ENCODE results near the gene CARMIL1. TPM values are rescaled to one million over a fixed set of nuclear protein-coding genes. Genes with fewer than 3 reads are reported as not detected.
"Not testable (repeated sequence)": the region's sequence is repeated elsewhere in the genome, so short reads cannot be mapped to it uniquely, and the experiment has no call there.

CARMIL1 gene
- total RNA-seq, 1 experiment from 2014 or later: 0.43 TPM

GRCh38 chr6:25288518-25288917, 9.3 kb downstream of the CARMIL1 start:
- no peaks in the 10 kb centered on the region for H3K4me1 ChIP-seq
- H3K36me3 ChIP-seq: no peaks in the 10 kb centered on the region
- H3K4me3 ChIP-seq: no peak overlapping the region
- no peak for DNase-seq
- H3K27ac ChIP-seq: no peak overlapping the region
- H3K9me3 ChIP-seq (replicated peaks): no peaks in the 10 kb centered on the region
- no peaks in the 10 kb centered on the region for H3K27me3 ChIP-seq

- H3K27ac ChIP-seq: no peak overlapping the region
These were observed 11.3 kb downstream of the CARMIL1 start for GRCh38 chr6:25290306-25291060.

GRCh38 chr6:25292384-25292783, 13.2 kb downstream of the CARMIL1 start:
- H3K4me3 ChIP-seq: no peak overlapping the region
- no peaks in the 10 kb centered on the region for H3K36me3 ChIP-seq
- H3K4me1 ChIP-seq: no peaks in the 10 kb centered on the region
- H3K9me3 ChIP-seq (replicated peaks): no peaks in the 10 kb centered on the region
- no peak for DNase-seq
- no peaks in the 10 kb centered on the region for H3K27me3 ChIP-seq
- no peak overlapping the region for H3K27ac ChIP-seq

More at GRCh38 chr6:25290306-25291060, 11.3 kb downstream of the CARMIL1 start:
- Histone ChIP-seq H3K4me3 (no peak overlapping the region), H3K27me3 (no peaks in the 10 kb centered on the region), H3K36me3 (no peaks in the 10 kb centered on the region), H3K4me1 (no peaks in the 10 kb centered on the region), H3K9me3 (replicated peaks) (no peaks in the 10 kb centered on the region)
- no peak for DNase-seq

GRCh38 chr6:25295651-25296050, 16.5 kb downstream of the CARMIL1 start:
- Histone ChIP-seq H3K4me3 (no peak overlapping the region), H3K27me3 (no peaks in the 10 kb centered on the region), H3K27ac (no peak overlapping the region), H3K4me1 (no peaks in the 10 kb centered on the region), H3K36me3 (no peaks in the 10 kb centered on the region), H3K9me3 (replicated peaks) (no peaks in the 10 kb centered on the region)
- no peak for DNase-seq

- no peak overlapping the region for H3K27ac ChIP-seq
- no peaks in the 10 kb centered on the region for H3K9me3 ChIP-seq (replicated peaks)
- no peaks in the 10 kb centered on the region for H3K4me1 ChIP-seq
- no peaks in the 10 kb centered on the region for H3K27me3 ChIP-seq
- no peak for DNase-seq
- no peaks in the 10 kb centered on the region for H3K36me3 ChIP-seq
- no peak overlapping the region for H3K4me3 ChIP-seq
These were observed 17.2 kb downstream of the CARMIL1 start for GRCh38 chr6:25296217-25296905.

GRCh38 chr6:25297039-25297441, 17.9 kb downstream of the CARMIL1 start:
- Histone ChIP-seq H3K9me3 (replicated peaks) (no peaks in the 10 kb centered on the region), H3K27me3 (no peaks in the 10 kb centered on the region)

GRCh38 chr6:25297823-25298522, 18.8 kb downstream of the CARMIL1 start:
- H3K27ac ChIP-seq: no peak overlapping the region
- no peak for DNase-seq

More at GRCh38 chr6:25297039-25297441, 17.9 kb downstream of the CARMIL1 start:
- Histone ChIP-seq H3K4me1 (no peaks in the 10 kb centered on the region), H3K27ac (no peak overlapping the region), H3K36me3 (no peaks in the 10 kb centered on the region), H3K4me3 (no peak overlapping the region)
- no peak for DNase-seq

GRCh38 chr6:25298523-25298865, 19.3 kb downstream of the CARMIL1 start:
- not testable (repeated sequence) for H3K4me3 ChIP-seq; H3K4me1 ChIP-seq; H3K9me3 ChIP-seq (replicated peaks); H3K27ac ChIP-seq; H3K27me3 ChIP-seq; DNase-seq; H3K36me3 ChIP-seq

More at GRCh38 chr6:25297823-25298522, 18.8 kb downstream of the CARMIL1 start:
- no peaks in the 10 kb centered on the region for H3K9me3 ChIP-seq (replicated peaks)
- no peaks in the 10 kb centered on the region for H3K27me3 ChIP-seq
- H3K4me1 ChIP-seq: no peaks in the 10 kb centered on the region
- no peaks in the 10 kb centered on the region for H3K36me3 ChIP-seq
- H3K4me3 ChIP-seq: no peak overlapping the region

GRCh38 chr6:25301362-25301761, 22.2 kb downstream of the CARMIL1 start:
- Histone ChIP-seq H3K27ac (no peak overlapping the region), H3K4me3 (no peak overlapping the region), H3K9me3 (replicated peaks) (no peaks in the 10 kb centered on the region), H3K27me3 (no peaks in the 10 kb centered on the region), H3K4me1 (no peaks in the 10 kb centered on the region), H3K36me3 (no peaks in the 10 kb centered on the region)
- DNase-seq: no peak

- H3K4me3 ChIP-seq: no peak overlapping the region
- no peaks in the 10 kb centered on the region for H3K9me3 ChIP-seq (replicated peaks)
- DNase-seq: no peak
- H3K36me3 ChIP-seq: no peaks in the 10 kb centered on the region
- no peaks in the 10 kb centered on the region for H3K27me3 ChIP-seq
- no peak overlapping the region for H3K27ac ChIP-seq
- no peaks in the 10 kb centered on the region for H3K4me1 ChIP-seq
These were observed 23.0 kb downstream of the CARMIL1 start for GRCh38 chr6:25302151-25302550.

GRCh38 chr6:25302677-25303128, 23.5 kb downstream of the CARMIL1 start:
- Histone ChIP-seq H3K4me1 (no peaks in the 10 kb centered on the region), H3K36me3 (no peaks in the 10 kb centered on the region), H3K27me3 (no peaks in the 10 kb centered on the region), H3K4me3 (no peak overlapping the region), H3K27ac (no peak overlapping the region), H3K9me3 (replicated peaks) (no peaks in the 10 kb centered on the region)
- no peak for DNase-seq

- Histone ChIP-seq H3K4me3 (no peak overlapping the region), H3K27me3 (no peaks in the 10 kb centered on the region), H3K4me1 (no peaks in the 10 kb centered on the region), H3K27ac (no peak overlapping the region), H3K9me3 (replicated peaks) (no peaks in the 10 kb centered on the region), H3K36me3 (no peaks in the 10 kb centered on the region)
- no peak for DNase-seq
These were observed 24.1 kb downstream of the CARMIL1 start for GRCh38 chr6:25303254-25303653.

- no peak for DNase-seq
- H3K4me3 ChIP-seq: no peak overlapping the region
- H3K36me3 ChIP-seq: no peaks in the 10 kb centered on the region
- no peak overlapping the region for H3K27ac ChIP-seq
- H3K27me3 ChIP-seq: no peaks in the 10 kb centered on the region
- no peaks in the 10 kb centered on the region for H3K9me3 ChIP-seq (replicated peaks)
- no peaks in the 10 kb centered on the region for H3K4me1 ChIP-seq
These were observed 27.2 kb downstream of the CARMIL1 start for GRCh38 chr6:25306379-25306778.

GRCh38 chr6:25307805-25308494, 28.8 kb downstream of the CARMIL1 start:
- Histone ChIP-seq H3K4me1 (no peaks in the 10 kb centered on the region), H3K27me3 (no peaks in the 10 kb centered on the region), H3K36me3 (no peaks in the 10 kb centered on the region), H3K27ac (no peak overlapping the region), H3K9me3 (replicated peaks) (no peaks in the 10 kb centered on the region), H3K4me3 (no peak overlapping the region)
- no peak for DNase-seq

GRCh38 chr6:25309886-25310285, 30.7 kb downstream of the CARMIL1 start:
- Histone ChIP-seq H3K4me1 (no peaks in the 10 kb centered on the region), H3K27ac (no peak overlapping the region), H3K27me3 (no peaks in the 10 kb centered on the region), H3K9me3 (replicated peaks) (no peaks in the 10 kb centered on the region), H3K4me3 (no peak overlapping the region), H3K36me3 (no peaks in the 10 kb centered on the region)
- DNase-seq: no peak
